ENCODE results near the gene RTN4RL1. TPM values are rescaled to one million over a fixed set of nuclear protein-coding genes. Genes with fewer than 3 reads are reported as not detected.

Gene RTN4RL1
- total RNA-seq, 2 experiments from 2014 or later = not detected

DNA sequence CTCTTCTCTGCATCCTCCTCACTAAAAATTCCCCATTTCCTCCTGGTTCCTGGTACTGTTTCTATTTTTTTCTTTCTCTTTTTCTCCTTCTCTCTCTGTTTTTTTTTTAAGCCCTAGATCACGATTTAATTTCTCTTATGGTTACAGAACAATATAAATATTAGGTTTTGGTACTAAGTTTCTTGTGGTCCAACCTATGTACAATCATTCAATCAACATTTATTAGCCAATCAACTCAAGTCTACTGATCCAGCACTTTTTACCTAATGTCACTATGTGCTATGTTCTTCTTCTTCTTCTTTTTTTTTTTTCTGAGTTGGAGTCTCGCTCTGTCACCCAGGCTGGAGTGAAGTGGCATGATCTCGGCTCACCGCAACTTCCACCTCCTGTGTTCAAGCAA lies 12.6 kb downstream of the RTN4RL1 start:
- POLR2A ChIA-PET = no interaction called here
- no peaks in the 10 kb centered on the region for H3K9me3 ChIP-seq (ENCODE audit: low read length)
- no TSS peak for BruUV-seq (replicated peaks)

DNA sequence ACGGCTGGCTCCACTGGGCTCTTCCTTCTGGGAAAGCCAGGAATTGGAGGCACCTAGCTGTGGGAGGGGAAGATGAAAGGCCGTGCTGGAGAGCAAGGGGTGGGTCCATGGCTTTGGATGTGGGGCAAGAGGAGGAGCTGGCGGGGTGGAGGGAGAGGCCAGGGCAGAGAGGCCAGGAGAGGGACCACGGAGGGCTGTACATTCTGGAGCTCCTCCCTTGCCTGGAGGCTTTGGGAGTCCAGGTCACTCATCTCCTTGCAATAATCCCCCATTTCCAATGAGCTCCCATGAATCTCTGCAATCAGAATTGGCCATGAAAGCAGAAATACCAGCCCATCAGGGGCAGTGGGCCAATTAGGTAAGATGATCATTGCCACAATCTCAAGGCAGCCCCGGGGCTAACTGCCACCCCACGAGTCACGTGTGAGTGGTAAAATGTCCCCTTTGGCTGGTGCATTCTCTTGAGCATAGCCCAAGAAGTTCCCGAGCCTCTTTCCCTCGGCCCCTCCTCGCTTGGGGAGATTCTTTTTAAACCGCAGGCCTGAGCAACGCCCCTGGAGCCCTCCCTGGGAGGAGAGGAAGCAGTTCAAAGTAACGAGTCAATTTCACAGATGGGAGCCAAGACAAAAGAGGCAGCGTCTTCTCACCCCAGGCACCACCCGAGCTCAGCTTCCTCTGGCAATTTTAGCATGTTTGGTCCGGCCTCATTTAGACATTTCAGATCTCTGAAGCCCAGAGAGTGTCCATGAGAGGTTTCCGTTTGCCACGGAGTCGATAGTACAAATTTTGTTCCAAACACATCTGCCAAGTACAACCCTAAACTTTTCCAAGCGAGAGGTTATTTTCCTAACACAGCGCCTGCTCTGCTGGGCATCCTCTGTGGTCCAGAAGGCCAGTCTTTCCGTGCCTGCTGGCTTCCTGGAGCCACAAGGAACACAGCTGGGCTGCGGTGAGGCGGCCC lies 13.4 kb downstream of the RTN4RL1 start:
- DNase-seq (ENCODE audit: low spot score) = no peak
- Histone ChIP-seq H3K4me2 (ENCODE audit: low read length) (no peak overlapping the region), H3K4me1 (ENCODE audit: insufficient read depth, low read length, poor library complexity, severe bottlenecking) (no peaks in the 10 kb centered on the region), H4K20me1 (ENCODE audit: insufficient read depth, low read length) (no peaks in the 10 kb centered on the region), H3K27ac (ENCODE audit: low read depth, low read length, poor library complexity, severe bottlenecking) (no peak overlapping the region), H3K4me3 (ENCODE audit: low read depth, low read length, poor library complexity, severe bottlenecking) (no peak overlapping the region), H3K79me2 (ENCODE audit: insufficient read depth, low read depth, low read length) (no peaks in the 10 kb centered on the region), H2AFZ (ENCODE audit: low read length) (no peak overlapping the region), H3K9me3 (ENCODE audit: low read length) (no peaks in the 10 kb centered on the region), H3K9me2 (ENCODE audit: insufficient read depth, low read length) (no peaks in the 10 kb centered on the region), H3K36me3 (ENCODE audit: insufficient read depth, low read length) (no peaks in the 10 kb centered on the region)
- TF ChIP-seq CTCF (conservative IDR thresholded peaks at IDR 0.05; ENCODE audit: low read length) (no peak), EZH2phosphoT487 (IDR thresholded peaks at IDR 0.05; ENCODE audit: borderline replicate concordance, low read depth, low read length) (no peak)
- intact Hi-C loops (cut with micrococcal nuclease; ENCODE audit: unreplicated experiment) = no loop called here
- ChIA-PET CTCF (ENCODE audit: unreplicated experiment) (no interaction called here), POLR2A (interaction anchor here (0.6 kb wide), 1 partner anchor 292 kb away, joined by 4 read pairs; no protein-coding TSS in a partner anchor)
- BruUV-seq (replicated peaks) = no TSS peak

More for the DNA sequence above, 12.6 kb downstream of the RTN4RL1 start:
- H4K20me1 ChIP-seq (ENCODE audit: insufficient read depth, low read length) = no peaks in the 10 kb centered on the region
- CTCF ChIA-PET (ENCODE audit: unreplicated experiment) = no interaction called here
- intact Hi-C loops (cut with micrococcal nuclease; ENCODE audit: unreplicated experiment) = no loop called here
- H3K79me2 ChIP-seq (ENCODE audit: insufficient read depth, low read depth, low read length) = no peaks in the 10 kb centered on the region
- H3K36me3 ChIP-seq (ENCODE audit: insufficient read depth, low read length) = no peaks in the 10 kb centered on the region
- TF ChIP-seq EZH2phosphoT487 (IDR thresholded peaks at IDR 0.05; ENCODE audit: borderline replicate concordance, low read depth, low read length) (no peak), CTCF (conservative IDR thresholded peaks at IDR 0.05; ENCODE audit: low read length) (no peak)
- H3K4me3 ChIP-seq (ENCODE audit: low read depth, low read length, poor library complexity, severe bottlenecking) = no peak overlapping the region
- no peaks in the 10 kb centered on the region for H3K9me2 ChIP-seq (ENCODE audit: insufficient read depth, low read length)
- no peak overlapping the region for H3K4me2 ChIP-seq (ENCODE audit: low read length)
- H3K4me1 ChIP-seq (ENCODE audit: insufficient read depth, low read length, poor library complexity, severe bottlenecking) = peaks cover 1% of the 10 kb centered on the region
- H3K27ac ChIP-seq (ENCODE audit: low read depth, low read length, poor library complexity, severe bottlenecking) = no peak overlapping the region
- no peak for DNase-seq (ENCODE audit: low spot score)
- H2AFZ ChIP-seq (ENCODE audit: low read length) = no peak overlapping the region

DNA sequence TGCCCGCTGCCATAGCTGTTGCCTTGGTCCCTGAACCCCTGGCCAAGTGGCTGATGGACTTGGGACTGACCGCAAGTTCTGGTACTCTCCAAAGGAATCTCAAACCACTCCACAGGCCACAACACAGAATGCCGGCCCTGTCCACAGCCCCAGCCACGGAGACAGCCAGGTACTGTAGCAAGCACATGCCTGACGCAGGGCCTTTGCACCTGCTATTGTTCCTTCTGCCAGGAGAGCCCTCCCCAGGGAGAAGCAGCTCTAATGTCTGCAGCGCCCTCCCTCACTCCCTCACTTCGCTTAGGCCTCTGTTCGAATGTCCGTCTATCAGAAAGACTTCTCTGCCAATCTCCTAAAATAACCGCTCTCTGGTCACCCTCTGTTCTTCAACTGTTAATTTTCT lies 15.4 kb downstream of the RTN4RL1 start:
- no peak for TF ChIP-seq EZH2phosphoT487 (IDR thresholded peaks at IDR 0.05; ENCODE audit: borderline replicate concordance, low read depth, low read length)
- TF ChIP-seq CTCF (conservative IDR thresholded peaks at IDR 0.05; ENCODE audit: low read length) = no peak
- H3K79me2 ChIP-seq (ENCODE audit: insufficient read depth, low read depth, low read length) = no peaks in the 10 kb centered on the region
- H3K36me3 ChIP-seq (ENCODE audit: insufficient read depth, low read length) = no peaks in the 10 kb centered on the region
- no peaks in the 10 kb centered on the region for H4K20me1 ChIP-seq (ENCODE audit: insufficient read depth, low read length)
- no peak for DNase-seq (ENCODE audit: low spot score)
- CTCF ChIA-PET (ENCODE audit: unreplicated experiment) = no interaction called here
- no peaks in the 10 kb centered on the region for H3K4me1 ChIP-seq (ENCODE audit: insufficient read depth, low read length, poor library complexity, severe bottlenecking)
- no peak overlapping the region for H3K4me2 ChIP-seq (ENCODE audit: low read length)
- POLR2A ChIA-PET = no interaction called here
- H3K4me3 ChIP-seq (ENCODE audit: low read depth, low read length, poor library complexity, severe bottlenecking) = no peak overlapping the region
- BruUV-seq (replicated peaks) = no TSS peak
- no peaks in the 10 kb centered on the region for H3K9me3 ChIP-seq (ENCODE audit: low read length)
- no peak overlapping the region for H3K27ac ChIP-seq (ENCODE audit: low read depth, low read length, poor library complexity, severe bottlenecking)
- no peaks in the 10 kb centered on the region for H3K9me2 ChIP-seq (ENCODE audit: insufficient read depth, low read length)
- intact Hi-C loops (cut with micrococcal nuclease; ENCODE audit: unreplicated experiment) = no loop called here
- no peak overlapping the region for H2AFZ ChIP-seq (ENCODE audit: low read length)
